ENCODE results near the gene DPH2.
A peak's percentile ranks its signal among the peaks of the same experiment; 100 is the strongest.

The DPH2 gene

GRCh38 chr1:43969746-43970466 lies at the start of gene DPH2:
Gene DPH2, plus strand, starts transcription at chr1:43970010. Its CDS starts 166 bp downstream, at chr1:43970176.
- FAIRE-seq: peak; percentile 38

DNA sequence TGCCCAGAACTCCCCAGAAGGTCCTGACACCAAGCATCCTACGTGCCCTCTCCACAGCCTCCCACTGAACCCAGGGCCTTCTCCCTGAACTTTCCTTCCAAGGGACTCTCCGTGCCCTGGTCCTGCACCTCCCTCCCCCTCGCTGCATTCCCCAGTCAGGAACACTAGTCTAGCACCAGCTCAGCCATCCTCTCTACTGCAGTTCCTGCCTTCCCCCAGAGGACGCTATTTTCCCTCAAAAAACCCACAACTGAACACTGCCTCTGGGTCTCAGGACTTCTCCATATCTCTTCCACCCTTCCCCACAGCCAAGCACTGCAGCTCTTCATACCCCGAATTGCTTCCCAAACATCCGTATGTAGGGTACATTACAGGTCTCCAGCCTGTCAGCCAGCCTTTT lies 48.8 kb upstream of the DPH2 start:
- FAIRE-seq: no peak

DNA sequence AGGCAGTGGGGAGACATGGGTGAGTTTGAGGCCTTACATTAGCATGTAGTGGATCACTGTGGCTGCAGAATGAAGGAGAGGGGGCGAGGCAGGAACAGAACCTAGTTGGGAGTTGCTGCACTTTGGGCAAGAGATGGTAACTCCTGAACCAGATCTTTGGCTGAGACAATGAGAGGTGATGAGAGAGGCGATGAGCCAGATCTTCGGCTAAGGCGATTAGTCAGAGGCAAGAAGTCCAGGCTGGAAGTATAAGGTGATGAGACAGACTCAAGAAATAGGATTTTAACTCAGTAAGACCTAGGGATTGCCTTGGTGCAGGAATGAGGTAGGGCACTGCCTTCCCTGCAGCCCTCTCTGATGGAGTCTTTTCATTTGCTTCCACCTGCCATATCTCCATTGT lies 45.3 kb upstream of the DPH2 start:
- FAIRE-seq: no peak

- FAIRE-seq: no peak
These were observed 44.0 kb upstream of the DPH2 start for GRCh38 chr1:43925846-43926245.

- FAIRE-seq: no peak
These were observed 39.5 kb upstream of the DPH2 start for GRCh38 chr1:43930168-43930948.

- no peak for FAIRE-seq
These were observed 38.9 kb upstream of the DPH2 start for GRCh38 chr1:43930949-43931275.

GRCh38 chr1:43931711-43932660 lies 37.8 kb upstream of the DPH2 start:
- FAIRE-seq: no peak

- no peak for FAIRE-seq
These were observed 36.9 kb upstream of the DPH2 start for GRCh38 chr1:43932786-43933385.

DNA sequence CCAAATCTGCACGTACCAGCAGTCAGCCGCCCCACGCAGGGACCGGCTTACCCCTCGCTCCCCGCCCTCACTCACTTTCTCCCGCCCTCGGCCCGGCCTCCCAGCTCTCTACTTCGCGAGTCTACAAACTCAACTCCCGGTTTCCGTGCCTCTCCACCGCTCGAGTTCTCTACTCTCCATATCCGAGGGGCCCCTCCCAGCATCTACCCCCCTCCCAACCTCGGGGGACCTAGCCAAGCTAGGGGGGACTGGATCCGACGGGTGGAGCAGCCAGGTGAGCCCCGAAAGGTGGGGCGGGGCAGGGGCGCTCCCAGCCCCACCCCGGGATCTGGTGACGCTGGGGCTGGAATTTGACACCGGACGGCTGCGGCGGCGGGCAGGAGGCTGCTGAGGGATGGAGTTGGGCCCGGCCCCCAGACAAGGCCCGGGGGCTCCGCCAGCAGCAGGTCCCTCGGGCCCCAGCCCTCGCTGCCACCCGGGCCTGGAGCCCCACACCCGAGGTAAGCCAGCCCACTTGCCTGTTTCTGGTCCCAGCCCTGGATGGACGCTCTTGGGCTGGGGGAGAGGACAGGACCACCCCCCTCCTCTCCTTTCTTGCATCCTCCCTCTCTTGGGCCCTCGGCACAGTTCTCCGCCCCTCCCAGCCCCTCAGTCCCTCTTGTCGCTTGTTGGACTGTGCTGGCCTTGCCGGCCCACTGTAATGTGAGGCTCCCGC lies 36.3 kb upstream of the DPH2 start, which contains the start of gene ARTN:
Gene ARTN, plus strand, starts transcription at position 416 of the 715 bp plus-strand sequence. CDS start 1,856 bp downstream, outside the sequence.
- FAIRE-seq: no peak

DNA sequence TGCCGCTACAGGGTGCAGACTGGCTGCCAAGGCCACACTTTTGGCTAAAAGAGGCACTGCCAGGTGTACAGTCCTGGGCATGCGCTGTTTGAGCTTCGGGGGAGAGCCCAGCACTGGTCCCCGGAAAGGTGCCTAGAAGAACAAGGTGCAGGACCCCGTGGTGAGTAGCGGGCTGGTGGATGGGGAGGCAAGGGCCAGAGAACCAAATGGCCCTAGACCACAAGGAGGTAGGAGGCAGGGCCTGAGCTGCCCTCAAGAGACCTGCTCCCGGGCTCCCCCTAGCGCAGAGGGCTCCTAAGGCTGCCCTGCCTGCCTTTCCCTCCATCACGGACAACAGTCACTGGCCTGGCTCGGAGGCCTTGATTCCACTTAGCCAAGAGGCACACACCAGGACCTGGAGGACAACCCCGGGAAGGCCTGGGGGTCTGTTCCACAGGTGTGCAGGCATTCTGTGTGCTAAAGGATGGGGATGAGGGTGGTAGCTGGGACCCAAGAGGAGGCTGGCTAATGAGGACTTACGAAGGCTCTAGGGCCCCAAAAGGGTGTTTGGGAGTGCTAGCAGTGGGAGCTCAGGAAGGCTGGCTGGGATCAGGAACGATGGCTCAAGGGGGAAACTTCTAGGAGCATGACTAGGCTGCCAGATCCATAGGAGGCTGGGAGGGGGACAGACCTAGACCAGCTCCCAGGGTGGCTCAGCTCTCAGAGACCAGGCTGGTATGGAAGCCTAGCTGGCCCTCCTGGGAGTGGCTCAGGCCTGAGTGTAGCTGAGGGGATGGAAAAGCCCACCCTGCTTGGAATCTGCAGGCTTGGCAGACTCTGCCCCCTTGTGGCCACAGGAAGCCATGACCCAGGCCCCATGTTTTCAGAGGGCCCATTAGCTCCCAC lies 35.5 kb upstream of the DPH2 start:
- no peak for FAIRE-seq

- FAIRE-seq: no peak
These were observed 34.9 kb upstream of the DPH2 start for GRCh38 chr1:43934986-43935324.

- FAIRE-seq: no peak
These were observed 33.9 kb upstream of the DPH2 start for GRCh38 chr1:43935711-43936427.

DNA sequence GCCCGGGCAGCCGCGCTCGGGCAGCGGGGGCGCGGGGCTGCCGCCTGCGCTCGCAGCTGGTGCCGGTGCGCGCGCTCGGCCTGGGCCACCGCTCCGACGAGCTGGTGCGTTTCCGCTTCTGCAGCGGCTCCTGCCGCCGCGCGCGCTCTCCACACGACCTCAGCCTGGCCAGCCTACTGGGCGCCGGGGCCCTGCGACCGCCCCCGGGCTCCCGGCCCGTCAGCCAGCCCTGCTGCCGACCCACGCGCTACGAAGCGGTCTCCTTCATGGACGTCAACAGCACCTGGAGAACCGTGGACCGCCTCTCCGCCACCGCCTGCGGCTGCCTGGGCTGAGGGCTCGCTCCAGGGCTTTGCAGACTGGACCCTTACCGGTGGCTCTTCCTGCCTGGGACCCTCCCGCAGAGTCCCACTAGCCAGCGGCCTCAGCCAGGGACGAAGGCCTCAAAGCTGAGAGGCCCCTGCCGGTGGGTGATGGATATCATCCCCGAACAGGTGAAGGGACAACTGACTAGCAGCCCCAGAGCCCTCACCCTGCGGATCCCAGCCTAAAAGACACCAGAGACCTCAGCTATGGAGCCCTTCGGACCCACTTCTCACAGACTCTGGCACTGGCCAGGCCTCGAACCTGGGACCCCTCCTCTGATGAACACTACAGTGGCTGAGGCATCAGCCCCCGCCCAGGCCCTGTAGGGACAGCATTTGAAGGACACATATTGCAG lies 33.2 kb upstream of the DPH2 start:
- FAIRE-seq: no peak

GRCh38 chr1:43937179-43937865 lies 32.5 kb upstream of the DPH2 start:
- FAIRE-seq: no peak

- no peak for FAIRE-seq
These were observed 31.4 kb upstream of the DPH2 start for GRCh38 chr1:43938383-43938782.

DNA sequence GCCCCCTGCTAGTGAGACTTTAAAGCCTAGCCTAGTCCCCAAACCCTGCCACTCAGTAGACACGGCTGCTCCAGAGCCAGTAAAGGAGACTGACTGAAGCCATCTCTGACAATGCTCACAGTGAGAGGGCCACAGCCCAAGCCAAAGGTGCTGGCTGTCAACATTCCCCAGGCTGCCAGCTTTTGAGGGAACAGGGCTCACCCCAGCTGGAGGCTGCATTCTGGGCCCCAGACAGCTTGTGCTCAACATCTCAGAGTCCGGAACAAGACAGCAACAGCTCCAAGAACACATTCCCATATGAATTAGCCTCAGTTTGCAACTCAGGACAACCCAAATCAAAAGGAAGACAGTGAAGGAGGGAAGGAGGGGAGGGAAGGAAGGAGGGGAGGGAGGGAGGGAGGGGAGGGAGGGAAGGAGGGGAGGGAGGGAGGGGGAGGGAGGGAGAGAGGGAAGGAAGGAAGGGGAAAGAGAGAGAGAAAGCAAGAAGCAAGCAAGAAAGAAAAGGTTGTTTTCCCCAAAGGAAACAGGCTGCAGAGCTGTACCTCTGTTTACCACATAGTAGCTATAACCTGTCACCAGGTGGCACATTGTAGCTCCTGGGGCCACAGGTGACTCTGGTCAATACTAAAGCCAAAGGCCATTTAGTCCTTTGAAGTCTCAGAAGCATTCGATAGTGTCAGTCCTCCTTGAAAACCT lies 30.8 kb upstream of the DPH2 start:
- FAIRE-seq: no peak

- no peak for FAIRE-seq
These were observed 27.4 kb upstream of the DPH2 start for GRCh38 chr1:43942411-43942810.

GRCh38 chr1:43944860-43945259 lies 24.9 kb upstream of the DPH2 start:
- no peak for FAIRE-seq
